ENCODE results near the gene NOTCH4.

NOTCH4 gene

GRCh38 chr6:32167761-32168262 is 56.1 kb downstream of the NOTCH4 start:
- FAIRE-seq (no peak), DNase-seq (ENCODE audit: insufficient read length, low spot score) (no peak)

DNA sequence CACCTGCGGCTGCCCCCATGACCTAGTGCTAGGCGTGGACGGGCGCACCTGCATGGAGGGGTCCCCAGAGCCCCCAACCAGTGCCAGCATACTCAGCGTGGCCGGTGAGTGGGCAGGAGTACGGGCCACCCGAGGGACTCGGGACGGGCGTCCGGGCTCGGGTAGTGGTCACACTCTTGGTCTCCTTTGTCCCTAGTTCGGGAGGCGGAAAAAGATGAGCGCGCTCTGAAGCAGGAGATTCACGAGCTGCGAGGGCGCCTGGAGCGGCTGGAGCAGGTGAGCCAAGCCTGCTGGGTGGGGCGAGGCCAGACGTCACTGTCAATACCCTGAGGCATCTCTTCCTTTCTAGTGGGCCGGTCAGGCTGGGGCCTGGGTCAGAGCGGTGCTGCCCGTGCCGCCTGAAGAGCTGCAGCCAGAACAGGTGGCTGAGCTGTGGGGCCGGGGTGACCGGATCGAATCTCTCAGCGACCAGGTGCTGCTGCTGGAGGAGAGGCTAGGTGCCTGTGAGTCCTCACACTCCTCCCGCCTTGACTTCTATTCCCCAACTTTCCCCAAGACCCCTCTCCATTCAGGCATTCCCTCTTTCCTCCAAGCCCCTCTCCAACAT is 56.6 kb downstream of the NOTCH4 start:
- no peak for FAIRE-seq
- DNase-seq (ENCODE audit: insufficient read length, low spot score) = no peak

- no peak for FAIRE-seq
- DNase-seq (ENCODE audit: insufficient read length, low spot score) = no peak
These were observed 57.3 kb downstream of the NOTCH4 start for GRCh38 chr6:32166411-32167061.

DNA sequence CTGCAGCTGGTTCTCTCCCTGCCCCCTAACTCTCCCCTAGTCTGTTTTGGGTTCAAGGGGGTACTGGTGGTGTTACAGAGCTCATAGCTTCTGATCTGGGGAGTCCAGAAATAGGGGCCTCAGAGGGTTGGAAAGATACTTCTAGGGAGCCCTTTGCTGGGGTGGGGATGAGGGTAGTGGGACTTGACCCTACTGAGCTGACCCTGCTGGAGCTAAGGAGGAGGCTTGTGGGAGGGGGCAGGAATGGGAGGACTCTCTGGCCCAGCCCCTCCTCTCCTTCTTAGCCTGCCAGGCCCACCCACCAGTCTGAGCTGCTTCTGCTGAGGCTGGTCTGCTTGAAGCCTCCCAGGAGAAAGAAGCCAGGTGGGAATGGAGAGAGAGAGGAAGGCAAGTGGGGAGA is 59.6 kb downstream of the NOTCH4 start, which contains the start of gene EGFL8:
Gene EGFL8, plus strand, starts transcription at position 301 of the 400 bp plus-strand sequence. CDS start 1,571 bp downstream, outside the sequence.
- DNase-seq (ENCODE audit: insufficient read length, low spot score) = no peak
- no peak for FAIRE-seq

GRCh38 chr6:32163559-32164258 is 60.2 kb downstream of the NOTCH4 start:
- FAIRE-seq (no peak), DNase-seq (ENCODE audit: insufficient read length, low spot score) (no peak)

GRCh38 chr6:32158052-32158451 is 65.8 kb downstream of the NOTCH4 start:
- DNase-seq (ENCODE audit: insufficient read length, low spot score) (no peak), FAIRE-seq (no peak)

GRCh38 chr6:32156891-32157290 is 67.0 kb downstream of the NOTCH4 start:
- no peak for DNase-seq (ENCODE audit: insufficient read length, low spot score)
- no peak for FAIRE-seq

DNA sequence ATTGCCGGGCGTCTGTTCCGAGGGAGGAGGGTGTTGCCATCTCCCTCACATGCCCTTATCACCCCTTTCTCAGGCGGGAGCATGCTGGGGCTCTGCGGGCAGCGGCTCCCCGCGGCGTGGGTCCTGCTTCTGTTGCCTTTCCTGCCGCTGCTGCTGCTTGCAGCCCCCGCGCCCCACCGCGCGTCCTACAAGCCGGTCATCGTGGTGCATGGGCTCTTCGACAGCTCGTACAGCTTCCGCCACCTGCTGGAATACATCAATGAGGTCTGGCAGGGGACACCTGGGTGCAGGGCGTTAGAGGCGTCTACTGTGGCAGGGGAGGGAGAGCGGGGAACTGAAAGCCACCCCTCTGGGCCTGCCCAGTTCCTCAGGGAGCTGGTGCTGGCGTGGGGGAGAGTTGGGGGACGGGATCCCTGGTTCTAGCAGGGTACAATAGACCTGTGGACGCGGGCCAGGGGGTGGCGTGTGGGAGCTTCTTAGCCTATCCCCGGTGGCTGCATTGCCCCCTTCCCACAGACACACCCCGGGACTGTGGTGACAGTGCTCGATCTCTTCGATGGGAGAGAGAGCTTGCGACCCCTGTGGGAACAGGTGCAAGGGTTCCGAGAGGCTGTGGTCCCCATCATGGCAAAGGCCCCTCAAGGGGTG is 69.2 kb downstream of the NOTCH4 start:
- FAIRE-seq = no peak
- peak; percentile 71 for DNase-seq (ENCODE audit: insufficient read length, low spot score)

DNA sequence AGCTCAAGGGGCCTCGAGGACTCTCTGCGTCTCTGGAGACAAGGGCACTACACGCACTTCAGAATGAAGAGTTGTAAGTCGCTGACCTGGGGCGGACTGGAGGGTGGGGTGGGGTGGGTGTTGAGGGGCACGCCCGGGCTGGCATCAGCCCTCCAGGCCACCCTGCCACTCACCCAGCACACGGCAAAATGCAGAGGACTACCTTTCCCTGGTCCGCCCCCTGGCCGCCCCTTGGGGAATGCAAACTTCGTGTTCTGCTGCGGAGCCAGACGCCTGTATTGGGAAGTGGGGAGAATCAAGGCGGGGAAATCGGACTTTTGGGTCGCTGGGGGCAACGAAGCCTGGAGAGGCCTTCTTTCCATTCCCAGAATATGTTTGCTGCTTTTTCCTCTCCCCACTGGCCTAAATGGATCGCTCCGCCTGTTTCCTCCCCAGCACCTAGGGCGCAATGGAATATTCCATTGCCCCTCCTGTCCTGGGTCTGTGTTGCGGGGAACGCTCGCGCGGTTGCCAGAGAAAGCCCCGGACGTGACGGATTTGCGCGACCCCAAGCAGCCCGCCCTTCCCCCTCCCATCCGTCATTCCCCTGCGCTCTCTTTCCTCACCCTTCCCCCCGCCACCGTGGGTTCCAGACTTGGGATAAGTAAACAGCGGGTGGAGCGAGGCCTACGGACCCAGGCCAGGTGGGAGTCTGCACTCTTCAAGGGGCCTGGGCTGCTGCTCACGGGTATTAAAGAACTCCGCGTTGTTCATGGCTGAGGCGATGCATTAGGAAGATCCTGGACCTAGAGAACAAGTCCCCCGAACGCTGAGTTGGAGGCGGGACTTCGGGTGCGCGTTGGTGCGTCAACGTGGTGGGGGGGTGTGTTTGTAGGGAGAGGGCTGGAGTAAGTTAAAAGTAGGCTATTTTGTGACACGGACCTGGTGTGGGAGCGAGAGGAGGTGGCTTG is 70.0 kb downstream of the NOTCH4 start, which contains the start of gene PPT2:
Gene PPT2, plus strand, starts transcription at position 578 of the 950 bp plus-strand sequence. CDS start 454 bp downstream, outside the sequence.
- peak; percentile 91 for DNase-seq (ENCODE audit: insufficient read length, low spot score)
- peak; percentile 92 for FAIRE-seq

DNA sequence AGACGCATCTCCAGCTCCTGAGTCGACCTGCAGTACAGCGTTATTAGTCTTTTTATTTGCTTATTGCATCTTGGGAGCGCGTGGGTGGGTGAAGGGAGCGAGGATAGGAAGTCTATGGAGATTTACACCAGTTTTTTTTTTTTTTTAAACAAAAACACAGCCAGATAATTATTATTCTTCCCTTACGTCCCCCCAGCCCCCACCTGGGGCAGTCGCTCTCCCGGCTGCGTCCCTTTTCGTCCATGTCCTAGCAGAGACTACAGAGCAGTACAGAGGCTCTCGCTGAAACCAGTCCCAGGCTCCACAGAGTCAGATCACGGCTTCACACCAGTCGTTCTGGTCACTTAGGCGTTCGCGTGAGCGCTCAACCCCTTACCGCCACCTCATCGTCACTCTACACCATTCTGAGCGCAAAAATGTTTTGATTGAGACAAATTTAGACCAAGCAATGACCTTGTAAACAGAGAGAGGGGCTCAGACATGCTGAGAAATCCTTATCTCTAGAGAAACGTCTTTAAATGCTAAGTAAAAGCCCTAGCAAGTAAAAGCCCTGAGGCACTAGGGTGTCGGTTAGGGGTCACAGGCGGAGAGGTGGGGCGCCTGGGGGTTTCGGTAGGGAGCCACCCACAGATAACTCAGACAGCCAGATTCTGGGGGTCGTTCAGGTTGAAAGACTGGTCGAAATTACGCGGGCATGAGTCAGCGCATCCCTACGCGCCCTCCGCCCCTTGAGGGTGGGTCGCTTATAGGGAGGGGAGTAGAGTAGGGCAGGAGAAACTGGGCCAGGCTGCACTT is 70.9 kb downstream of the NOTCH4 start:
- FAIRE-seq = no peak
- peak; percentile 56 for DNase-seq (ENCODE audit: insufficient read length, low spot score)

- DNase-seq (ENCODE audit: insufficient read length, low spot score) (no peak), FAIRE-seq (no peak)
These were observed 71.8 kb downstream of the NOTCH4 start, which contains the start of gene PRRT1 for GRCh38 chr6:32151863-32152768. Gene PRRT1, minus strand, starts transcription at chr6:32151939. Its CDS starts 112 bp downstream, at chr6:32151827.

GRCh38 chr6:32151181-32151862 is 72.5 kb downstream of the NOTCH4 start:
- FAIRE-seq = peak; percentile 55

DNA sequence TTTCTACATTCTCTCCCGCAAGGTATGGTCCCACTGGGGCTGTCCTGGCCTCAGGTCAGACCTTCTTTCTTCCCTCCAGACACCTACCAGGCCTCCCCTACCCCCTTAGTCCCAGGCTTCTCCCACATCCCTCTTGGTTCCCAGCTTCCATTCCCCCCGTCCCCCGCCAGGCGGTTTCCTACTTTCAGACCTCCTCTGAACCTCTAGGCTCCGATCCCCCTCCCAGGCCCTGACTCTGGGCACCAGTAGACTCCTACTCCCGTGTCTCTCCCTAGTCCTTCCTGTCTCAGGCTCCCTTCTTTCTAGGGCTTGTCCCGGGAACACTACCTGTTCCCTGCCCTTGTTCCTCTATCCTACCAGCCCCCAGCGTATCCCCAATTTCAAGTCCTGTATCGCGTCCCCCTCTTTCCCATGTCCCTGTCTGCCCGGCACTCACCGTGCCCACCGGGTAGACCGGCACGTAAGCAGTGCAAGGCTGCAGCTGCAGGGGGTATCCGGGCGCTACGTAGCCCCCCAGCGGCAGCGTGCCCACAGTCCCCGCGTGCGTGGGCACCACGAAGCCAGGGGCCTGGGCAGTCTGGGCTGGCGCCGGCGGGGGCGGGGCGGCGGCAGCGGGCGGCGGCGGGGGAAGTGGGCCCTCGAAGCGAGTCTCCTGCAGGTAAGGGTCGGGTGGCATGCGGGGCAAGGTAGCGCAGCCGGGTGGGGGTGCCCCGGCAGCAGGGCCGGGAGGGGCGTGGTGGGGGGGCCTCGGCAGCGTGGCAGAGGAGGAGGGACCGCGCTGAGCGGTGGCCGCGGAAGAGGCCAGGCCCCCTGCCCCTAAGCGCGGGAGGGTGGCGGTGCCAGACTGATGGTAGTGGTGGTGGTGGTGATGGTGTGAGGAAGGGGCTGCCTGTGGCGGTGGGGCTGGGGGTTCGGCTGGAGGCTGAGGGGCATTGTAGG is 73.7 kb downstream of the NOTCH4 start:
- DNase-seq (ENCODE audit: insufficient read length, low spot score) (no peak), FAIRE-seq (no peak)

More at GRCh38 chr6:32151181-32151862, 72.5 kb downstream of the NOTCH4 start:
- DNase-seq (ENCODE audit: insufficient read length, low spot score) = no peak

- FAIRE-seq = no peak
These were observed 74.6 kb downstream of the NOTCH4 start for GRCh38 chr6:32149092-32149755.

DNA sequence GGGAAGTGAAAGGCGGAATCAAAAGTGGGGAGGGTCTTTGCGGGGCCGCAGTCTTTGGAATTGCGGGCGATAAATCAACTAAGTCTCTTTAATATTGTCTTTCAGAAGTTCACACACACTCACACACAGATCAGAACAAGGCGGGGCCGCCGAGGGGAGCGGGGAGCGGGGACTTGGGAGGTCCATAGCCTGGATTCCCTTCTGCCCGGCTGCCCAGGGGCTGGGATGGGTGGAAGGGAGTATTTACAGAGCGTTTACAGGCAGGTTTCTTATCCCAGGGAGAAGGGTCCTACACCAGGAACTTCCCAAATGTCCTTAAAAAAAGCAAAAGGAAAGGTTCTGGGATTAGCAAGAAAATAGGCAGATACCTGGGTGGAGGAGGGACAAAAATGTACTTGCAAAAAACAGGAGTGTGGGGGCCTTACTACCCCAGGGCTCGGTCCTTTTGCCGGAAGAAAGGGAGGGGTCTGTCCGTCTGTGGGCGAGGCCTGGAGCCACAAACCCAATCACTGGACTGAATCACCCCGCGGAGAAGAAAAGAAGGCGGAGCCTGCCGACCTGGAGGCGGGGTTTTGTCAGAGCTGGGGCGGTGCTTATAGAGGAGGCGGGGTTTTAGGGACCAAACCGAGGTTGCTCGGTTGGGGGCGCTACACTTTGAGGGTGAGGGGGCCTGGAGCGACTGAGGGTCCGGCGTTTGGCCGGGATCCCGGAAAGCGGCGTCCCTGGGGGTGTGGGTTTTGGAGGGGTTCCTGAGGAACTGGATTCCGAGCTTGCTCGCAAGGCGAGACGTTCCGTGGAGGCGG is 75.4 kb downstream of the NOTCH4 start:
- no peak for DNase-seq (ENCODE audit: insufficient read length, low spot score)
- FAIRE-seq = no peak

More at GRCh38 chr6:32149092-32149755, 74.6 kb downstream of the NOTCH4 start:
- DNase-seq (ENCODE audit: insufficient read length, low spot score) = no peak

All from HTR-8/SVneo (cell line).